Common myeloid progenitor, CD34-positive (primary cell): ENCODE results near the gene SENP7.
"Not testable (repeated sequence)": the region's sequence is repeated elsewhere in the genome, so short reads cannot be mapped to it uniquely, and the experiment has no call there.

Experiments
- CTCF ChIA-PET: fragments of 350-600 bp; sonication (Branson Sonifier 250); formaldehyde crosslinking; loops from one replicate; lab custom pipeline; 2021; ENCODE audit warnings: antibody characterized with exemption; lab: Charles Lee
- POLR2A ChIA-PET: fragments of 350-600 bp; sonication (Branson Sonifier 250); formaldehyde crosslinking; loops from one replicate; lab custom pipeline; 2021; ENCODE audit warnings: antibody characterized with exemption; lab: Charles Lee
- DNase-seq, 3 donors: peaks; one replicate each; pipeline versions ENCODE4 v3.0.0 to v3.0.0-alpha.2; 2013
- H3K27ac ChIP-seq, 2 experiments: 1 replicate in 1 of 2; 2 replicates in 1 of 2; pipeline ENCODE4 v1.7.0; 2013; ENCODE audit warnings: inconsistent platforms in 2 of 2, low read length in 2 of 2, mild to moderate bottlenecking in 2 of 2, low read depth in 1 of 2, moderate library complexity in 1 of 2; ENCODE audit not compliant: severe bottlenecking in 2 of 2, insufficient read depth in 1 of 2, poor library complexity in 1 of 2
- H3K27me3 ChIP-seq, 5 experiments: replicated peaks in 2 of 5; 1 replicate in 3 of 5; 2 replicates in 2 of 5; pipeline versions ENCODE4 v1.6.1 to v1.7.0; 2013; ENCODE audit warnings: low read length in 4 of 5, mild to moderate bottlenecking in 2 of 5, moderate library complexity in 2 of 5, inconsistent platforms in 1 of 5; ENCODE audit not compliant: insufficient read depth in 5 of 5, control insufficient read depth in 4 of 5
- H3K36me3 ChIP-seq, 4 experiments: 1 replicate in 2 of 4; 2 replicates in 2 of 4; pipeline versions ENCODE4 v1.6.1 to v1.7.0; 2013; ENCODE audit warnings: low read length in 3 of 4, control low read depth in 1 of 4, mild to moderate bottlenecking in 1 of 4; ENCODE audit not compliant: control insufficient read depth in 4 of 4, insufficient read depth in 4 of 4
- H3K4me1 ChIP-seq, 4 experiments: 1 replicate in 3 of 4; 2 replicates in 1 of 4; pipeline versions ENCODE4 v1.6.1 to v1.7.1; 2013; ENCODE audit warnings: low read length in 3 of 4, mild to moderate bottlenecking in 3 of 4, control low read depth in 1 of 4, inconsistent platforms in 1 of 4, moderate library complexity in 1 of 4; ENCODE audit not compliant: control insufficient read depth in 4 of 4, insufficient read depth in 4 of 4; ENCODE audit errors: control extremely low read depth in 1 of 4
- H3K4me3 ChIP-seq, 7 experiments: 1 replicate in 4 of 7; 2 replicates in 3 of 7; pipeline versions ENCODE4 v1.5.1 to v1.7.0; 2013; ENCODE audit warnings: mild to moderate bottlenecking in 7 of 7, low read length in 6 of 7, moderate library complexity in 6 of 7, inconsistent platforms in 2 of 7, low read depth in 2 of 7, control low read depth in 1 of 7; ENCODE audit not compliant: insufficient read depth in 4 of 7, control insufficient read depth in 1 of 7; ENCODE audit errors: extremely low read depth in 1 of 7
- H3K9me3 ChIP-seq, 5 experiments: 1 replicate in 4 of 5; 2 replicates in 1 of 5; pipeline versions ENCODE4 v1.6.1 to v1.7.1; 2013; ENCODE audit warnings: low read length in 4 of 5, mild to moderate bottlenecking in 2 of 5, inconsistent platforms in 1 of 5, low read depth in 1 of 5, moderate library complexity in 1 of 5; ENCODE audit not compliant: control insufficient read depth in 4 of 5, insufficient read depth in 2 of 5; ENCODE audit errors: control extremely low read depth in 1 of 5
- WGBS: methylation state at CpG from one replicate; pipeline ENCODE4 v1.1.5; 2013; ENCODE audit not compliant: insufficient coverage; 5-methylcytosine and 5-hydroxymethylcytosine counted together

Gene SENP7

GRCh38 chr3:101549473-101549872 is 36.5 kb upstream of the SENP7 start:
- Histone ChIP-seq H3K27me3 (no peaks in the 10 kb centered on the region), H3K9me3 (no peaks in the 10 kb centered on the region), H3K4me1 (no peaks in the 10 kb centered on the region), H3K36me3 (no peaks in the 10 kb centered on the region), H3K4me3 (no peak overlapping the region), H3K27ac (no peak overlapping the region)
- no peak for DNase-seq
- ChIA-PET POLR2A (no interaction called here), CTCF (no interaction called here)
- no CpG with 5 or more reads among the region's 1 CpG for WGBS

- H3K4me3 ChIP-seq: no peak overlapping the region
- H3K36me3 ChIP-seq: no peaks in the 10 kb centered on the region
- H3K9me3 ChIP-seq: no peaks in the 10 kb centered on the region
- H3K27me3 ChIP-seq: no peaks in the 10 kb centered on the region
- 100% methylated on average over 1 of the region's 2 CpGs for WGBS
- H3K4me1 ChIP-seq: no peaks in the 10 kb centered on the region
- H3K27ac ChIP-seq: no peak overlapping the region
- POLR2A ChIA-PET: no interaction called here
- CTCF ChIA-PET: no interaction called here
- no peak for DNase-seq
These were observed 35.6 kb upstream of the SENP7 start for GRCh38 chr3:101548527-101549105.

- no peak for DNase-seq
- H3K9me3 ChIP-seq: no peaks in the 10 kb centered on the region
- no CpG with 5 or more reads among the region's 1 CpG for WGBS
- H3K27ac ChIP-seq: no peak overlapping the region
- no peaks in the 10 kb centered on the region for H3K36me3 ChIP-seq
- H3K27me3 ChIP-seq: no peaks in the 10 kb centered on the region
- H3K4me3 ChIP-seq: no peak overlapping the region
- POLR2A ChIA-PET: no interaction called here
- CTCF ChIA-PET: interaction anchor here (1.0 to 1.7 kb wide), 3 partner anchors 10 to 23 kb away, joined by 4 to 6 read pairs (median 5); no protein-coding TSS in a partner anchor
- peaks cover 0 to 12% (median 3%) of the 10 kb centered on the region in 4 experiments for H3K4me1 ChIP-seq
These were observed 31.3 kb upstream of the SENP7 start for GRCh38 chr3:101544161-101544850.

GRCh38 chr3:101542957-101543356 is 29.9 kb upstream of the SENP7 start:
- POLR2A ChIA-PET: no interaction called here
- CTCF ChIA-PET: interaction anchor here (0.8 to 1.7 kb wide), 4 partner anchors 8 to 55 kb away, joined by 3 to 6 read pairs (median 3); no protein-coding TSS in a partner anchor
- Histone ChIP-seq H3K27me3 (no peaks in the 10 kb centered on the region), H3K4me1 (peaks cover 0 to 12% (median 3%) of the 10 kb centered on the region in 4 experiments), H3K9me3 (no peaks in the 10 kb centered on the region), H3K27ac (peak overlapping the region in 1 of 2 experiments; percentile 14), H3K36me3 (no peaks in the 10 kb centered on the region), H3K4me3 (no peak overlapping the region)
- peak in 1 of 3 donors; percentile 31 for DNase-seq

GRCh38 chr3:101536955-101537354 is 23.9 kb upstream of the SENP7 start:
- no CpG with 5 or more reads among the region's 1 CpG for WGBS
- not testable (repeated sequence) for H3K36me3 ChIP-seq, H3K4me3 ChIP-seq, H3K27ac ChIP-seq, H3K4me1 ChIP-seq, H3K9me3 ChIP-seq, H3K27me3 ChIP-seq
- ChIA-PET CTCF (interaction anchor here (0.8 to 3.3 kb wide), 3 partner anchors 9 to 148 kb away, joined by 3 to 10 read pairs (median 3); no protein-coding TSS in a partner anchor), POLR2A (interaction anchor here (1.1 kb wide), 1 partner anchor 15 kb away, joined by 3 read pairs; no protein-coding TSS in a partner anchor)
- DNase-seq: peak in 1 of 3 donors; percentile 24

GRCh38 chr3:101536266-101536665 is 23.3 kb upstream of the SENP7 start:
- POLR2A ChIA-PET: interaction anchor here (1.1 kb wide), 1 partner anchor 14 kb away, joined by 3 read pairs; no protein-coding TSS in a partner anchor
- CTCF ChIA-PET: interaction anchor here (0.8 to 3.3 kb wide), 5 partner anchors 9 to 148 kb away, joined by 3 to 10 read pairs (median 4); partner anchors contain the start of gene SENP7
- no peak overlapping the region for H3K4me3 ChIP-seq
- no peak for DNase-seq
- no peaks in the 10 kb centered on the region for H3K27me3 ChIP-seq
- no peaks in the 10 kb centered on the region for H3K9me3 ChIP-seq
- no peak overlapping the region for H3K27ac ChIP-seq
- 100% methylated on average over 1 of the region's 1 CpG for WGBS
- peaks cover 0 to 5% (median 3%) of the 10 kb centered on the region in 4 experiments for H3K4me1 ChIP-seq
- H3K36me3 ChIP-seq: no peaks in the 10 kb centered on the region

GRCh38 chr3:101535221-101535620 is 22.2 kb upstream of the SENP7 start:
- no peak overlapping the region for H3K27ac ChIP-seq
- peaks cover 0 to 14% (median 7%) of the 10 kb centered on the region in 4 experiments for H3K4me1 ChIP-seq
- ChIA-PET POLR2A (no interaction called here), CTCF (interaction anchor here (1.5 to 3.3 kb wide), 5 partner anchors 8 to 39 kb away, joined by 4 to 10 read pairs (median 6); partner anchors contain the start of genes PCNP and SENP7)
- no peaks in the 10 kb centered on the region for H3K36me3 ChIP-seq
- DNase-seq: no peak
- WGBS: 100% methylated on average over 1 of the region's 5 CpGs
- H3K27me3 ChIP-seq: no peaks in the 10 kb centered on the region
- H3K9me3 ChIP-seq: no peaks in the 10 kb centered on the region
- H3K4me3 ChIP-seq: no peak overlapping the region
